C4-2B (cell line): ENCODE data around the gene SLC6A17.

Experiments used
- CTCF ChIP-seq: fragments of 450-650 bp; conservative IDR thresholded peaks from 2 replicates; pipeline ENCODE4 v1.5.1; 2017; ENCODE audit warnings: mild to moderate bottlenecking
- ZFX ChIP-seq: fragments of 450-650 bp; IDR thresholded peaks from 2 replicates; pipeline ENCODE4 v1.6.1; 2017

- no peak for TF ChIP-seq CTCF
- no peak for TF ChIP-seq ZFX
These were observed 75.6 kb downstream of the SLC6A17 start for GRCh38 chr1:110225756-110226404.
